ENCODE results near the gene WDR83. TPM values are rescaled to one million over a fixed set of nuclear protein-coding genes. Genes with fewer than 3 reads are reported as not detected.
A peak's percentile ranks its signal among the peaks of the same experiment; 100 is the strongest.
"Not testable (repeated sequence)": the region's sequence is repeated elsewhere in the genome, so short reads cannot be mapped to it uniquely, and the experiment has no call there.

Gene WDR83
- total RNA-seq, 4 donors from 2014 or later, result 7.1 to 10.2 (median 8.5) TPM

GRCh38 chr19:12695514-12695913 lies 28.9 kb downstream of the WDR83 start:
- no peak for ATAC-seq (ENCODE audit: low FRiP score)
- TF ChIP-seq CTCF (IDR thresholded peaks at IDR 0.05), result no peak
- DNase-seq (ENCODE audit: low spot score), result no peak

DNA sequence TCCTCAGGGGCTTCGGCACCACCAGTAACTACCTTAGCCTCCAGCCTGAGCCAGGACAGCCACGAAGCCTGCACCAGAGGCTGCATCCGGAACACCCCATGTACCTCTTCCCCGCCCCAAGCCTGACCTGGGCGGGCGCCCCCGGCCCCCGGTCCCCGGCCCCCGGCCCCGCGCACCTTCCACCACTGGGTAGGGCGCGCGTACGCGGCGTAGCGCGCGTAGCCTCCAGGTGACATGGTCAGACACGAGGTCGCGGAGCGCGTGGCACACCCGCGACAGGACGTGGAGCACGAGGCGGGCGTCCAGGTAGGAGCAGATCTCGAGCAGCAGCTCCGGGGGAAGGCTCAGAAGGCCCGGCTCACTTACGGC lies 29.4 kb downstream of the WDR83 start:
- ATAC-seq (ENCODE audit: low FRiP score), result peak; percentile 16
- DNase-seq (ENCODE audit: low spot score), result no peak
- no peak for TF ChIP-seq CTCF (IDR thresholded peaks at IDR 0.05)

- TF ChIP-seq CTCF (IDR thresholded peaks at IDR 0.05), result no peak
- ATAC-seq (ENCODE audit: low FRiP score) (peak; percentile 70), DNase-seq (ENCODE audit: low spot score) (peak; percentile 100)
Measured at GRCh38 chr19:12696366-12697335, 30.0 kb downstream of the WDR83 start, which contains the start of gene FBXW9. TSS of gene FBXW9 (minus strand) at chr19:12696631. CDS start at chr19:12696581, 50 bp downstream.

DNA sequence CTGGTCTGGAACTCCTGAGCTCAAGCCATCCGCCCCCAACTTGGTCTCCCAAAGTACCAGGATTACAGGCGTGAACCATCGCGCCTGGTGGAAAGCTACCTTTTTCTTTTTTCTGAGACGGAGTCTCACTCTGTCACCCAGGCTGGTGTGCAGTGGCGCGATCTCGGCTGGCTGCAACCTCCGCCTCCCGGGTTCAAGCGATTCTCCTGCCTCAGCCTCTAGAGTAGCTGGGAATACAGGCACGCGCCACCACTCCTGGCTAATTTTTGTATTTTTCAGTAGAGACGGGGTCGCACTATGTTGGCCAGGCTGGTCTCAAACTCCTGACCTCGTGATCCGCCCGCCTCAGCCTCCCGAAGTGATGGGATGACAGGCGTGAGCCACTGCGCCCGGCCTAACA lies 30.8 kb downstream of the WDR83 start:
- not testable (repeated sequence) for DNase-seq (ENCODE audit: low spot score)

GRCh38 chr19:12698138-12698537 lies 31.5 kb downstream of the WDR83 start:
- DNase-seq (ENCODE audit: low spot score) (no peak), ATAC-seq (ENCODE audit: low FRiP score) (no peak)
- TF ChIP-seq CTCF (IDR thresholded peaks at IDR 0.05), result no peak

More for the DNA sequence above, 30.8 kb downstream of the WDR83 start:
- not testable (repeated sequence) for ATAC-seq (ENCODE audit: low FRiP score)

DNA sequence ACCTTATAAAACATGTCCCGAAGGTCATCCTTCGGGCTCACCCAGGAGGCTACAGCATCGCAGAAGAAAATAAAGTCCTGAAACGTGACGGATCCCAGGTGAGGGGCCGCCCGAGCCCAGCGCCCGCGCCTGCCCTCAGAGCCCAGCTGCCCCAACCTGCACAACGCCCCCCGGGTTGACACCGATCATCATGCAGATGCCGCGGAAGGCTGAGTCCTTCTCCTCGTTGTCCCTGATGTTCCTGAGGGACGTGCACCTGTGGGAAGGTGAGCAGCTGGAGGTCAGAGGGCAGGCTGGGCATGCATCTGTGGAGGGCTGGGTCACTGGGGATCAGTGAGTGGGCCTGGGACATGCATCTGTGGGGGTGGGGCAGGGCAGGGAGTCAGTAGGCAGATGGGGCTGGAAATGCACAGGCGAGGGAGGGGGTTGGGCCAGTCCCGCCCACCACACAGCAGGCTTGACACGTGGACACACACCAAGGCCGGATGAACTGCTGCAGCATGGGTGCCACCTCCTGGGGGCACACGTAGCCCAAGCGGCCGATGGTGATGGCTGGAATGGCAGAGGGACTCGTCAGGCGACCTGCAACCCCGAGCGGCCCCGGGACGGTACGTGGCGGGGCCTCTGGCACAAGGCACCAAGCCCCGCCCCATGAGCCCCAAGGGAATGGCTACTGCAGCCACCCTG lies 35.1 kb downstream of the WDR83 start:
- no peak for TF ChIP-seq CTCF (IDR thresholded peaks at IDR 0.05)
- ATAC-seq (ENCODE audit: low FRiP score) (no peak), DNase-seq (ENCODE audit: low spot score) (no peak)

GRCh38 chr19:12703046-12703445 lies 36.4 kb downstream of the WDR83 start:
- DNase-seq (ENCODE audit: low spot score) (no peak), ATAC-seq (ENCODE audit: low FRiP score) (no peak)
- TF ChIP-seq CTCF (IDR thresholded peaks at IDR 0.05), result no peak

Measured in omental fat pad (tissue), 4 donors.